ENCODE data around the gene ALDH3A1.

- TF ChIP-seq POLR2AphosphoS5 (IDR thresholded peaks at IDR 0.05; ENCODE audit: low read depth, low read length) (no peak), POLR2A (IDR thresholded peaks at IDR 0.05; ENCODE audit: low read depth, low read length) (no peak)
Observed at GRCh38 chr17:19762515-19762961, 14.4 kb upstream of the ALDH3A1 start.
